ENCODE data around the gene SLC6A1.

- TF ChIP-seq POLR2AphosphoS5 (IDR thresholded peaks at IDR 0.05): peak; percentile 45
- peak; percentile 32 to 74 (median 67) for TF ChIP-seq CTCF (IDR thresholded peaks at IDR 0.05)
Observed at GRCh38 chr3:10983219-10983916, 9.2 kb upstream of the SLC6A1 start.
